Neutrophil (primary cell): ENCODE data around the gene CLIC1.

ENCODE experiments used
- H3K27ac ChIP-seq: fragments of 200-600 bp; sonication (generic); 2 replicates; pipeline ENCODE4 v1.5.1; 2016; ENCODE audit warnings: mild to moderate bottlenecking, moderate library complexity
- H3K27me3 ChIP-seq: fragments of 200-600 bp; sonication (generic); 2 replicates; pipeline ENCODE4 v1.6.0; 2016; ENCODE audit warnings: mild to moderate bottlenecking
- H3K36me3 ChIP-seq: fragments of 200-600 bp; sonication (generic); 2 replicates; pipeline ENCODE4 v1.5.1; 2017
- H3K4me1 ChIP-seq, 2 experiments: fragments of 200-600 bp in 1 of 2; sonication (generic) in 1 of 2; 1 replicate in 1 of 2; 2 replicates in 1 of 2; pipeline versions ENCODE4 v1.5.1 to v1.6.1; 2013 to 2016; ENCODE audit warnings: low read depth in 1 of 2, low read length in 1 of 2, mild to moderate bottlenecking in 1 of 2, moderate library complexity in 1 of 2; ENCODE audit not compliant: control insufficient read depth in 1 of 2, insufficient read depth in 1 of 2
- H3K4me3 ChIP-seq, 2 experiments: fragments of 200-600 bp in 1 of 2; sonication (generic) in 1 of 2; 1 replicate in 1 of 2; 2 replicates in 1 of 2; pipeline ENCODE4 v1.5.1; 2013 to 2016; ENCODE audit warnings: low read depth in 1 of 2, low read length in 1 of 2, mild to moderate bottlenecking in 1 of 2, moderate library complexity in 1 of 2
- H3K9me3 ChIP-seq: fragments of 200-600 bp; sonication (generic); 2 replicates; pipeline ENCODE4 v1.5.1; 2016
- TF ChIP-seq, protein P1 (sequence below): fragments of 200-600 bp; sonication (generic); IDR thresholded peaks from 2 replicates; pipeline ENCODE4 v1.5.1; 2016; ENCODE audit warnings: antibody characterized with exemption

CLIC1 gene

DNA sequence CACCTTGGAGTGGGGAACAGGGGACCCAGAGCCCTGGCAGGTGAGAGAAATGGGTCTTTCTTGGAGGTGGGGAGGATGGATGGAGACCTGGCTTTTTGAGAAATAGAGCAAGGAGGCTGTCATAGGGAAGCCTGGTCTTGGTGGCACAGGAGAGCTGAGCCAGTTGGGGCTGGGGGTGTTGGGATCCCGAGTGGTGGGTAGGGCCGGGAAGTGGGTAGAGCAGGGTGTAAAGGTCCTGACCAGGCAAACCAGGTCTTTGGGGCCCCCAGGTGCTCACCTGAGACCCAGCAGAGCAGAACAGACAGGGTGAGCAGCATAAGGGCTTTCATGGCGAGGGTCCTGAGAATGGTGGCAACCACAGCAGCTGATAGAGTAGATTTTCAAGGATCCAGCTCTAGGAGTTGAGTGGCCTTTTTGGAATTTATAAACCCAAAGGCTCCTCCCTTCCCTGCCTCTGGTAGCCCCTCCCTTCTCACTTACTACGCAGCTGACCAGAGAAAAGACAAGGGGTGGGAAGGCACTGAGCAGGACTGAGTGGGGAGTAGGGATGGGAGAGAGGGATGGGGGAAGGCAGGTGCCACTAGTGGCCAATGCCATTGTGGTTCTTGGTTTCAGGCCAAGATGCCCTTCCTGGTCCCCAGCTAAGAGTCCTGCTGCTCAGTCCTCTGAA, 14.8 kb downstream of the CLIC1 start, which contains the start of gene LY6G6C:
LY6G6C (minus strand) TSS at position 396 of the 670 bp plus-strand sequence; CDS start at position 329, 67 bp downstream.
- TF ChIP-seq, protein P1, sequence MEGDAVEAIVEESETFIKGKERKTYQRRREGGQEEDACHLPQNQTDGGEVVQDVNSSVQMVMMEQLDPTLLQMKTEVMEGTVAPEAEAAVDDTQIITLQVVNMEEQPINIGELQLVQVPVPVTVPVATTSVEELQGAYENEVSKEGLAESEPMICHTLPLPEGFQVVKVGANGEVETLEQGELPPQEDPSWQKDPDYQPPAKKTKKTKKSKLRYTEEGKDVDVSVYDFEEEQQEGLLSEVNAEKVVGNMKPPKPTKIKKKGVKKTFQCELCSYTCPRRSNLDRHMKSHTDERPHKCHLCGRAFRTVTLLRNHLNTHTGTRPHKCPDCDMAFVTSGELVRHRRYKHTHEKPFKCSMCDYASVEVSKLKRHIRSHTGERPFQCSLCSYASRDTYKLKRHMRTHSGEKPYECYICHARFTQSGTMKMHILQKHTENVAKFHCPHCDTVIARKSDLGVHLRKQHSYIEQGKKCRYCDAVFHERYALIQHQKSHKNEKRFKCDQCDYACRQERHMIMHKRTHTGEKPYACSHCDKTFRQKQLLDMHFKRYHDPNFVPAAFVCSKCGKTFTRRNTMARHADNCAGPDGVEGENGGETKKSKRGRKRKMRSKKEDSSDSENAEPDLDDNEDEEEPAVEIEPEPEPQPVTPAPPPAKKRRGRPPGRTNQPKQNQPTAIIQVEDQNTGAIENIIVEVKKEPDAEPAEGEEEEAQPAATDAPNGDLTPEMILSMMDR = no peak
- Histone ChIP-seq H3K27ac (no peak within 1 kb of the TSS), H3K4me1 (peaks cover 9 to 10% of the 10 kb centered on the region in 2 experiments), H3K4me3 (no peak within 1 kb of the TSS), H3K27me3 (peaks cover 12% of the 10 kb centered on the region), H3K36me3 (peaks cover 11% of the 10 kb centered on the region), H3K9me3 (no peaks in the 10 kb centered on the region)

DNA sequence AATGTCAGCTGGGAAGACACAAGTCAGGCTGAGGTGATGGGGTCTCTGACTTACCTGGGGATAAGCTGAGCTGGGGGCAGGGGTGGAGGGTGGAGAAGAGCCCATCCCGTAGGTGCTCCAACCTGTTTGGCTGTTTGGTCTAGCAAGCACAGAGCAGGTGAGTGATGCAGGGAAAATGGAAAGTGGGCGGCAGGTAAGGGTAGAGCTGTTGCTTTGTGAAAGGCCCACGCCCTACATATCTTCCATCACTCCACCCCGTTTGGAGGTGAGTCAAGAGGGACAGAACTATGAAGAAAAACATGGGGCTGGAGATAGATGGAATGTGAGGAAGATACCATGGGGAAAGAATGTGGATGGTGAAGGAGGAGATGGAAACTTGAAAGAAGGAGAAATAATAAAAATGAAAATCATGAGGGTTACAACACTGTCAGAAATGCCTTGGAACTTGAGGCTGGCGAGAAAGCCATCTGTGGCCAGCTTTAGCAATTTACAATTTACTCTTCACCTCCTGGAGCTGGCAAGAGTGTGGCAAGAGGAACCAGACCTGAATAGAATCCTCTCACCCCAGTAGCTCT, 16.0 kb downstream of the CLIC1 start:
- Histone ChIP-seq H3K9me3 (no peaks in the 10 kb centered on the region), H3K4me3 (no peak overlapping the region), H3K36me3 (peaks cover 5% of the 10 kb centered on the region), H3K4me1 (no peaks in the 10 kb centered on the region), H3K27ac (no peak overlapping the region), H3K27me3 (peaks cover 12% of the 10 kb centered on the region)
- TF ChIP-seq, protein P1 = no peak

DNA sequence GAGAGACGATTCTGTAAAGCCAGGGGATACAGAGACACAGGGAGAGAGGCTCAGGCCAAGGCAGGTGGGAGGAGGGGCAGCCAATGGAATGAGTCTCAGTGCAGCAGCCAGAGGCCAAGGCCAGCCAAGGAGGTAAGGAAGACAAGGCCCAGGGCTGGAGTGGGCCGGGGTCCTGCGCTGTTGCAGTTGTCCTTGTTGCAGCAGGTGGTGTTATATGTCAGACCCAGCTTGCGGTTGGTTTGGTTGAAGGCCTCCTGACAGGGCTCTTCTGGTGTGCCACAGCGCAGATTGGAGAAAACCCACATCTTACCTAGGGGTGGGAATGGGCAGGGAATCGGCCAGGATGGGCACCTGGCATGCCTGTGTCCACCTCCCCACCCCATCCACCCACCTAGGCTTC, 17.3 kb downstream of the CLIC1 start:
- peaks cover 12% of the 10 kb centered on the region for H3K27me3 ChIP-seq
- no peak overlapping the region for H3K27ac ChIP-seq
- no peaks in the 10 kb centered on the region for H3K9me3 ChIP-seq
- H3K4me1 ChIP-seq = no peaks in the 10 kb centered on the region
- H3K4me3 ChIP-seq = no peak overlapping the region
- peaks cover 2% of the 10 kb centered on the region for H3K36me3 ChIP-seq
- TF ChIP-seq, protein P1 = no peak

DNA sequence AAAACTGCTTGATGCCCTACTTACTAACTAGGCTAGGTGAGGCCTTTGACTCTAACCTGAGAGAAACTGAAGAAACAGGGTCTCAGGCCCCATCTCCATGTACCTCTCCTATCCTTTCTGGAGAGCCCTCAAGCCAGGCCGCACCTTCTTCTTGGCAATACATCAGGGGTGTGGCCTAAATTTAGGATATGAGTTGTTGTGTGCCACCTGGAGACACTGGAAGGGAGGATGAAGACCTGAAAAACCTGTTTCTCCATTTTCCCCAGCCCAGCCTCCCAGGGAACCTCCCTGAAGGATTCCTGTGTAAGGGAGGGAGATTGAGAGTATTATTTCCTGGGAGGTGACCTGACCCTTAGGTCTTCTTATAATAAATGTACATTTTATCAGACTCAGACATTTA, 18.1 kb downstream of the CLIC1 start:
- peaks cover 5% of the 10 kb centered on the region for H3K27me3 ChIP-seq
- no peaks in the 10 kb centered on the region for H3K36me3 ChIP-seq

DNA sequence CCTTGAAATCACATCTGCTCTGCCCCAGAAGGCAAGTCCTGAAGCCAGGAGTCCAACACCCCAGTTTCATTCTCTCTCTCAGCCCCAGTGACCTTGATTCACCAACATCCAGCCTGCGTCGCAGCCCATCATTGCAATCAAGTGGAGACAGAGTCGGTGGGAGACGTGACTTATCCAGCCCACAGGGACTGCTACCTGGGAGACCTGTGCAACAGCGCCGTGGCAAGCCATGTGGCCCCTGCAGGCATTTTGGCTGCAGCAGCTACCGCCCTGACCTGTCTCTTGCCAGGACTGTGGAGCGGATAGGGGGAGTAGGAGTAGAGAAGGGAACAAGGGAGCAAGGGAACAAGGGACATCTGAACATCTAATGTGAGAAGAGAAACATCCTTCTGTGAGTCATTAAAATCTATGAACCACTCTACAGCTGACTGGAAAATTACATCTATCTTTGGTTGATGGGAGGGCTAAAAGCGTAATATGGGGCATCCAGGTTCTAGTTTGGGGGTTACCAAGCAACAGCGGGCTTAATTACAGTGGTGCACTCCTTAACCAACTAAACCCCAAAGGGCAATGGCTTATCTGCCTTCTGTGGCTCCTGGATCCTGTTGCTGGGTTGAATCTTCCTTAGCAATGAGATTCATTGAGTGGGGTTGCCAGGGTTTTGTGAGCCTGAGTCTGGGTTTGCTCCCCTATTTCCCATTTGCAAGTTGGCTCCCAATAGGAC, 18.7 kb downstream of the CLIC1 start:
- Histone ChIP-seq H3K9me3 (no peaks in the 10 kb centered on the region), H3K4me3 (no peak overlapping the region), H3K36me3 (no peaks in the 10 kb centered on the region), H3K4me1 (no peaks in the 10 kb centered on the region), H3K27ac (no peak overlapping the region), H3K27me3 (no peaks in the 10 kb centered on the region)
- TF ChIP-seq, protein P1 = no peak

More for the DNA sequence above, 18.1 kb downstream of the CLIC1 start:
- Histone ChIP-seq H3K27ac (no peak overlapping the region), H3K9me3 (no peaks in the 10 kb centered on the region), H3K4me3 (no peak overlapping the region), H3K4me1 (no peaks in the 10 kb centered on the region)
- TF ChIP-seq, protein P1 = no peak
